GM18868 (cell line): ENCODE results near the gene SCART1.
"Not testable (repeated sequence)": the region's sequence is repeated elsewhere in the genome, so short reads cannot be mapped to it uniquely, and the experiment has no call there.

Experiments used
- ATAC-seq: cut with Tn5 transposase; IDR thresholded peaks from one replicate; pipeline ENCODE4 v1.9.1; 2021; ENCODE audit warnings: mild to moderate bottlenecking, moderate library complexity; ENCODE audit not compliant: unreplicated experiment

Gene SCART1

DNA sequence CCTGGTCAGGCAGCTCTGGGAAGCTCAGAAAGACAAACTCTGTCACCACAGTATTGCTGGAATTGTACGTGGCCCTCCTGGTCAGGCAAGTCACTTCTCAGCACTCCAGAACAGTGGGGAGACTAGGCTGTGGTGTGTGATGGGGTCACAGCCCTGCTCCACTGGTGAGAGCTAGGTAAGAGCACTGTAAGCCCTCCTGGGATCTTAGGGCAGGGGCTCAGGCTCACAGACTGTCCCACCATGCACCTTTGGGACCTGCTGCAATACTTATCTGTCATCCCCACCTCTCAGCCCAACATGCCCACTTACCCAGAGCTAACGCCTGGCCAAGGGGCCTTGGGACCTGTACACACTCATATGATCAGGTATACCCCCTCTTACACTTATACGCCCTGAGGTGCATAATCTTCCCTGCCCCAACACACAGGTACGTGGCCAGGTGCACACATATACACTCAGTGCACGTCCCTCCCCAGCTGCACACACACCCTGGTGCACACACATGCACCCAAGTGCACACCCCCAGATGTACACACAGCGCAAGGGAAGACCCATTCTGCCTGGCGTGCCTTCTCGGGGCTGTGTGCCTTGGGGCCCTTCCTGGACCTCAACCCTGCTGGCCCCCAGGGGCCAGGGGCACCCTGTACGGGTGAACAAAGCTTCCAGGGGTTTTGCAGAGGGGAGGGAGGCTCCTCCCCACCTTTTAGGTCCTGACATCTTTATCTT, 21.7 kb upstream of the SCART1 start:
- ATAC-seq = not testable (repeated sequence)

DNA sequence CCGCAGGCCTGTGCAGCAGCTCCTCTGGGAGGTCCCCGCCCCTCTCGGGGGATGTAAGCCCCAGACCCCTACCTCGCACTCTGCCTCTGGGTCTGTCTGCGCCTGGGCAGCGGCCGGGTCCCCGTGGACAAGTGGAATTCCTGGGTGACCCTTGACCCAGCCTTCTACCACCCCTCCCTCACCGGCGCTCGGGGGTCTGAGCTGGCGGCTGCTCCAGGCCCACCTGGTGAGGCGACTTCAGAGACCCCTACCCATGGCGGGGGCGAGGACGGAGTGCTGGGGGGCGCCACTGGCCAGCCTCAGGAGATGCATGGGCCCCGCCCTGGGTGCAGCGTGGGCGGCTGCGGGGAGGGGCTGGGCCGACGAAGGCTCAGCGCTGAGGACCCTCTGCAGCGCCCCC, 21.0 kb upstream of the SCART1 start:
- not testable (repeated sequence) for ATAC-seq

DNA sequence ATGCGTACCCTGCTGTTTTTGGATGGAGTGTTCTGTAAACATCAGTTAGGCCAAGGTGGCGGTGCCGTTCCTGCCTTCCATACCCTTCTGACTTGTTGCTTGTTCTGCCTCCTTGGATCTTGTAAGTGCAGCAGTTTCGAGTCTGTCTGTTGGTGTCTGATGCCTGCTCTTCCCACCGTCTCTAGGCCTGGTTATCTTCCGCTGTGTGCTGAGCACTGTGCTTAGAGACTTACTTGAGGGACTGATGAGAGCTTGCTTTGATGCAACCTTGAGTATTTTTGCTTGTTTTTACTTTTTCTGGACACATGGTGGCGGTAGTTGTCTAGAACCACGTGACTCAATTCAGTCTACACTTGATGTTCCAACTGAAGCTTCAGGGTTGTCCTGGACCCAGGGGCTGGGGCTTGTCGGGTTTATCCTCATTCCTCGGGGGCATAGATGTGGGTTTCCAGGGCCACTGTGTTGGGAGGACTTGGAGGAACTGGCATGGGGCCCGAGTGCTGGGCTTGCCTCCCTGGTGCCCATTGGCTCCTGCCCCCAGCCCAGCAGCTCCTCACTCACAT, 15.0 kb upstream of the SCART1 start:
- no peak for ATAC-seq

DNA sequence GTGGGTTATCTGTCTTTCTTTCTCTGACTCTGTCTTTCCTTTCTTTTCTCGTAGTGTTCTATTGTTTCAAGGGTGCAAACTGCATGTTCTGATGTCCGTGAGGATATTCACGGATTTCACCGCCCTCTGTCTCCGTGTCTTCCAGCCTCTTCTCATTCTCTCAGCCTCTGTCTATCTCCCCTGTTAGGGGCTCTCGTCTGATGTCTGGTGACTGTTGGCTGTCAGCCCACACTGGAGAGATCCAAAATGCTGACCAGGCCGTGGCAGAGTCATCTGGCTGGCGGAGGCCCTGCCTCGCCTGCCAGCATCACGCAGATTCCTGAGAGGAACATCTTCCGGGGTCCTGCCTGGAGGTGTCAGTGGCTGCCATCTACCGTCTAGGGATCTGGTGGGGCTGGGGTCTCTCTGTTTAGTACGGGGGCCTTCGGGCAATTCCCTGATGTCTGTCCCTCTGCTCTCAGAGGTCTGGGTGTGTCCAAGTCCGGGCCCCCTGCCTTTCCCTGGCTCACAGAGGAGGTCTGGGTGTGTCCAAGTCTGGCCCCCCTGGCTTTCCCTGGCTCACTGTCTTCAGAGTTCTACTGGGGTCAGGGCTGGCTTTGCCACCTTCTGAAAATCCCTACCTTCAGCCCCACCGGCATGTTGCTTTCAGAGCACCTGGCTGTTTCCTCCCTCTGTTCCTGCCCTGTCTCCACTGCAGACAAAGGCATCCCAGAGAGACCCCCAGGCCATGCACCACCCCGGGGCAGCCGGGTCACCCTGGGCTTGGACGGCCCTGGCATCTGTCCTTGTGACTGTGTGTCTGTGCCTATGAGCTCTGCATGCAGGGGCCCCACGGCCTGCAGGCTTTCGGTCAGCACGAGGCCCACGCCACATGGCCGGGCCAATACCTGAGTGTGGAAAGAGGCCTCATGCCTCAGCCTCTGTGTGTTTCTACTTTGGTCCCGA, 14.0 kb upstream of the SCART1 start:
- ATAC-seq = no peak

DNA sequence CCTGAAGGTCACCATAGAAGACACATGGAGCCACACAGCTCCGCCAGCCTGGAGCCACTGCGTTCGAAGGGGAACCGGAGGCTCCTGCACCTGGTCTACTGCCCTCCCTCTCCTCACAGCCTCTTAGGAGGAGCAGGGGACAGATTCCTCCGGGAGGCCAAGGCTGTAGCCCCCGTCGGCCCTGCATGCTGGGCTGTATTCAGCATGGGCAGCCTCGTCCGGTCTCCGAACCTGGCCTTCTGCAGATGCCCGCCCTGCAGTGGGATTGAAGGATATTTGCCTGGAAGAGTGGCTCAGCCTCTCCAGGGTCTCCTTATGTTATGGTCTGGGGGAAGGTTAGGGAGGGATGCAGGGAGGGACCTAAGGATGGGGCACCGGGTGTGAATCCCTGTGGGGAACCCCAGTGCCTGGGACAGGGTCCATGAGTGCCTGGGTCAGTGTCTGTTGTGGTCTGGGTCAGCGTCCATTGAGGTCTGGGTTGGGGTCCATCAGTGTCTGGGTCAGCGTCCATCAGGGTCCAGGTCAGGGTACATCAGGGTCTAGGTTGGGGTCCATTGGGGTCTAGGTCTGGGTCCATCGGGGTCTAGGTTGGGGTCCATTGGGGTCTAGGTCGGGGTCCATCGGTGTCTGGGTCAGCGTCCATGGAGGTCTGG, 13.0 kb upstream of the SCART1 start:
- no peak for ATAC-seq

DNA sequence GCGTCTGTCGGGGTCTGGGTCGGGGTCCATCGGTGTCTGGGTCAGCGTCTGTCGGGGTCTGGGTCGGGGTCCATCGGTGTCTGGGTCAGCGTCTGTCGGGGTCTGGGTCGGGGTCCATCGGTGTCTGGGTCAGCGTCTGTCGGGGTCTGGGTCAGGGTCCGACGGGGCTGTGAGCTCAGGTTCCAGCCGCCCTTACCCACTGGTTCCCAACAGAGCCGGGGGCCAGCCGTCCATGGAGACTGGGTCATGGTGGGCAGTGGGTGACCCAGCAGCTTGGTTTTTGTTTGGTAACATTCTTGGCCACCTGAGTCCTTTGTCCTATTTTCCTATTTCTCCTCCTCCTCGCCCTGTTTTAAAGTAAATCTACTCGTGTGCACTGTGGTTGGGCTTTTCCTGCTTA, 12.4 kb upstream of the SCART1 start:
- not testable (repeated sequence) for ATAC-seq

DNA sequence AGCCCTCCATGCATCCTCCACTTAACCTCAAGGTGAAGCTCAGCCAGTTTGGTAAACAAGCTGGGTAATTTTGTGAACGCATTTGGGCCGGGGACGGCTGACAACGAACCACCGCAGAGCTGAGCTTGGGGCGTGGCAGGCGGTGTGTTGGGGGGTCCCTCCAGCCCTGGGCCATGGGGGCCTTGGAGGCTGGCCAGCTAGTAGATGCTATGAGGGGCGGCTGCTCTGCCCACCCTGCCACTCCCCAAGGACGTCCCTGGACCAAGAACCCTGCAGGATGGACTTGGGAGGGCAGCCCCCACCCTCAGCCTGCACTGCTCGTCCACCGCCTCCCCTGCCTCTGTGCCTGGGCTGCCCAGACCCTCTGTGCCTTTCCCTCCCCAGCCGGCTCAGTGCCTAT, 12.0 kb upstream of the SCART1 start:
- ATAC-seq = no peak

DNA sequence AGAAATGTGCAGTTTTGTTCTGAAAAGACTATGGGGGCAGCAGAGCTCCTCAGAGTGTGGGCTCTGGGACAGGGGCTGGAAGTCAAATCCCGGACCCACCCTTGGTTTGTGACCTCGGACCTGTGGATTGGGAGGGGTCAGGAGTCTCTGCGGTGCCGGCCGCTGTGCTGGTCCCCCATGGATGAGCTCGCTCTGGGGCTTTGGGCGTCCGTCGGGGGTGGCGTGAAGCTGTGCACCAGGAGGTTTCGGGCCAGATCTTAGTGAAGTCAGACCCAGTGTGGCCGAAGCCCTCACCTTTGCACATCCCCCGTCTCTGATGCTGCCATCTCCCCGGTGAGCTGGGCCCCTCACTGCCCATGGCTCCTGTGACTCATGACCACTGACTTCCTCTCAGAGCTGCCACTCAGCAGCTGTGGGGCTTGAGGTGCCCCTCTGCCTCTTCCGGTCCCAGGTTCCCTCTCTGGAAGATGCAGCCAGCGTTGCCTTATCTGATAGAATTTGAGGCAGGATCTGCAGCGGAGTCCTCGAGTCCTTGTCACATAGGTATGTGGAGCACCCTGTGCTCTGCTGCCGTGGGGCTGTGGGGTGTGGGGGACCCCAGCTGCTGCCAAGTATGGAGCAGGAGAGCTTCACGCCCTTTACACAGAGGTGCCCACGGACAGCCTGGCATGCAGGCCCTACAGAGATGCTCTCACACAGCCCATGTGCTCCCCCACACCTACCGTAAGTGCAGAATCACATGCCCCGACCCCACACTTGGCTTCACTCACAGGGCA, 11.4 kb upstream of the SCART1 start:
- ATAC-seq = no peak

DNA sequence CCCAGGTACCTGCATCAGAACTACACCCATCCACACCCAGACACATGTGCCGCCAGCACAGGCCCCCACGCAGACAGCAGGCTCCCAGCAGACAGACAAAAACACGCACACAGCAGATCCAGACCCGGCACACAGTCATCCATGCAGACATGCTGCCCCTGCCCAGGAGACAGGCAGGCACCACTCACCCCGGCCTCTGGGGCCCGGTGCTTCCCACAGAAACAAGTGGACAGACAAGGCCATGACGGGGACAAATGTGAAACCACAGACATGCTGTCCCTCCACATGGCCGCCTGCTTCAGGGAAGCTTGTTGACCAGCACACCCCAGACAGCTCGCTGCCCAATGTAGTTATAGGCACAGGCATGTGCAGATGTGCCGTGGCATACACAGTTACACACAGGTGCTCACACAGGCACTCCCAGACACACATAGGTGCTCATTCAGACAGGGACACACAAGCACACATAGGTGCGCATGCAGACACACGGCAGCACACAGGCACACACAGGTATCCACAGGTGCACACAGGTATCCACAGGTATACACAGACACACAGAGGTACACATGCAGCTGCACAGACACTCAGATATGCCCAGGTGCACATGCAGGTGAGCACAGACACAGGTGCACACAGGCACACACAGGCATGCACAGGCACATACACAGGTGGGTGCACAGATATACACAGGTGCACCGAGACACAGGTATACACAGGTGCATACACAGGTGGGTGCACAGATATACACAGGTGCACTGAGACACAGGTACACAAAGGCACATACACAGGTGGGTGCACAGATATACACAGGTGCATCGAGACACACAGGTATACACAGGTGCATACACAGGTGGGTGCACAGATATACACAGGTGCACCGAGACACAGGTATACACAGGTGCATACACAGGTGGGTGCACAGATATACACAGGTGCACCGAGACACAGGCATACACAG, 10.5 kb upstream of the SCART1 start:
- no peak for ATAC-seq

DNA sequence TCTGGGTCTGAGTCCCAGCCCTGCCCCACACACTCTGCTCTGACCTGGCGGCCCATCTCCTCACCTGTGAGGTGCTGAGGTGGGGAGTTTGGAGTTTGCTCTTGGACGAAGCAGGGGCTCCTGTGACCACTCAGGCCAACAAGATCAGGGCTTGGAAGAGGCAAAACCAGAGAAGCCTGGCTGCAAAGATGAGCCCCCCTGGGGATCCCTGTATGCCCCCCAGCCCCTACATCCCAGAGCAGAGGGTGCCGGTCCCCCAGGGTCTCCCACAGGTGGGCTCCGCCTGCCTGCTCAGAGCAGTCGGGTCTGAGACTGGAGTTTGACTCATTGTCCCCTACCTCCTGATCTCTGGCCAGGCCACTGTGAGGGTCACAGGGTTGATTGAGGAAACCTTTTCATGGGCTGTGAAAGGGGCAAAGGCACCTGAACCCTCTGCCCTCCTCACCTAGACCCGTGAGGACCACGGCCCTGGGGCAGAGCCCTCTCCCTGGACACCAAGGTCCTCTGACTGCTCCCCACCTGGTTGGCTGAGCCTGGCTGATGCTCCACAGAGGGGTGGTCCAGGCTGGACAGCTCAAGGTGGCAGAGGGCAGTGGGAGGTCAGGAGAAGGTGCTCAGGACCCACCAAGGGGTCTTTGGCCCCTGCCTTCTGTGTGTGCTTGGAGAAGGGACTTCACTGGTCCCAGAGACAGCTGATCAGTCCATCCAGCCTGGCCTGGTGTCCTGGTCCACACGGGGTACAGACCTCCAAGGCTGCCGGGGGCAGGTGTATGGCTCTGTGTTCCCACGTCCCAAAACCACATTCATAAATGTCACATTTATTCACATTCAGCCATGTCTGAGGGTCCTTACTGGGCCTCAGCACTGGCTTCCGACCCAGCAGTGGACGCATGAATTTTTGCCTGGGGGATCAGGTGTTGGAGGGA, 9.1 kb upstream of the SCART1 start:
- no peak for ATAC-seq

DNA sequence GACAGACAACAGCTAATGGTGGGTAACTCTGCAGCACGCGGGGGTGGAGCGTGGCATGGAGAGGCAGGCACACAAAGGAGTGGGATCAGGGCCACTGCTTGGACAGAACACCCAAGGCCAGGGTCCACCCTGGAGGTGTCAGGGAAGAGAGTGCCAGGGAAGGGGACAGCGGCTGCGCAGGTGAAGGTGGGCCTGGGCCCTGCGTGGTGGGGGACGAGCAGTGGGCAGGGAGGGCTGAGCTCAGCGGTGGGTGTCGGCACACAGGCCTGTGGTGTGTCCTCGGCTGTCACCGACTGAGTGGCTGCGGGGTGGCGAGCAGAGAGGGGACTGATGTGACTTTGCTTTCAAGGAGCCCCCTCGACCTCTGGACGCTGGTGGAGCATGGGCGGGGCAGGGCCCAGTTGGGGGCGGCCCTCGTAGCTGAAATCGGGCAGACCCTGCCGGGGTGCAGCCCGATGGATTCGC, 8.4 kb upstream of the SCART1 start:
- no peak for ATAC-seq

DNA sequence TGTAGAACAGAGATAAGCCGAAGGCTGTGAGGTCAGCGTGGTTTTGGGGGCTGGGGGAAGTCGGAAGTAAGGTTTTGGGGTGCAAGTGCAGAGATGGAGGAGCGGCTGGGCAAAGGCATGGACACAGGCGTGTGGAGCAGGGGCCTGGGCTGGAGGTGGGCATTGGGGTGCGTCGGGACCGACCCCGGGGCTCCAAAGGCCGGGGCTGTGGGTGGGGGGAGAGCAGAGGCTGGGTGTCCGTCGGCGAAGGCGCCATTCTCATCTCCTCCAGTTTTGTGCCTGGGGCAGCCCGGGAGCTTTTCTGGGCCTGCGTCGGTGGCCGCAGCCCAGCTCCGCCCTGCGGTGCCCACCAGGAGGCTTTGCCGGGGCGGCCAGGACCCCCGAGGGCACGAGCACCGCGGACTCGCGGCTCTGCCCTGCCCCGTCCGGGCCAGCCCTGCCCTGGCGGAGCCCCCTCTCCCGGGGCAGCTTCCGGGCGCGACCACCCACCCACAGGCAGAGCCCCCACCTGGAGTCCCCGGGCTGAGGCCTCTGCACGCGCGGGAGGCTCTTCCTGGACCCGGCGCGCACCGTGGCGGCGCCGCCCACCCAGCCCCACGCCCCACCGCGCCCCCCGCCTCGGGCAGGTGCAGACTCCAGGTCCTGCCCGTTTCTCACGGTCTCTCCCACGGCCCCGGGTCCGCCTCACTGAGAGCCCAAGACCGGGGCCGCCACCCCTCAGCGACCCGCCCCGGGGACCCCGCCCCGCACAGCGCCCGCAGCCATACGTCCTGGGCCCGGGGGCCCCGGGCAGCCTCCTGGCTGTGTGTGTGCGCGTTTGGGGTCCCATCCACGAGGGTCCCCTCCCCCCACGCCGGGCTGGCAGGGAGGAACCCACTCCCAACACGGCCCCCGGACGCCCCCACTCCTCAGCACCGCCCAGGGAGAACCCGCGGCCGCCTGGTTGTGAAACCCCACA, 7.7 kb upstream of the SCART1 start:
- ATAC-seq = no peak

DNA sequence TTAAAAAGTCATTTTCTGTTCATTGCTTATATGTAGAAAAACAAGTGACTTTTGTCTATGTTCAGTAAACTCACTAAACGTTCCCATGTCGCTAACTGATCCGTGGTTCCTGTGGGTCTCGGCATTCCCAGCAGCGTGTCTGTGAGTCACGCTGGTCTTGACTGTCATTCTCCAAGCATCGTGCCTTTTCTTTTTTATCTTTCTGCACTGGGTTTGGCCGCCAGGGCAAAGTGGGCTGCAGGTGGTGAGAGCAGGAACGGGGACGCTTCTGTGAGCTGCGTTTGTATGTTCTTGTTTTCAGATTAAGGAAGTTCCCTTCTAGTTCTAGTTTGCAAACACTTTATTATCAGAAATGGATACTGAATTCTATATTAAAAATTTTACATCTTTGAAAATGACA, 6.8 kb upstream of the SCART1 start:
- no peak for ATAC-seq

DNA sequence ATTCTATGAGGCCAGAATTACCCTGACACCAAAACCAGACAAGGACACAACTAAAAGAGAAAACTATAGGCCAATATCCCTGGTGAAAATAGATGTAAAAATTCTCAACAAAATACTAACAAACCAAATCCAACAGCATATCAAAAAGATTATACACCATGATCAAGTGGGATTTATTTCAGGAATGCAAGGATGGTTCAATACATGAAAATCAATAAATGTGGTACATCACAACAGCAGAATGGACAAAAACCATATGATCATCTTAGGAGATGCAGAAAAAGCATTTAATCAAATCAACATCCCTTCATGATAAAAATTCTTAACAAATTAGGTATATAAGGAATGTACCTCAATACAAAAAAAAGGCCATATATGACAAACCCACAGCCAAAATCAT, 5.6 kb upstream of the SCART1 start:
- no peak for ATAC-seq

DNA sequence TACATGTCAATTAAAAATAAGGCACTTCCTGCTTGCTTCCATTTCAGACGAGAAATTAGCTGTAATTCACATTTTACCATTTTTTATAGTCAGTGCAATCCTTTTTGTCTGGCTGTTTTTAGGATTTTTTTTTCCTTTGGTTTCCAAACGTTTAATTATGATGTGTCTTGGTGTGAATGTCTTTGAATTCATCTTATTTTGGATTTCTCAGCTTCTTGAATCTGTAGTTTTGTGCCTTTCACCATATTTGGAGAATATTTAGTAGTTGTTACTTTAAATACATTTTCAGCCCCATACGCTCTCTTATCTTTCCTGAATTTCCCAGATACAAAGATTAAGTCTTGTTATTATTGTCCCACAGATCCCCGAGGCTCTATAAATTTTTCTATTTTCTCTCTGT, 2.4 kb upstream of the SCART1 start:
- no peak for ATAC-seq

DNA sequence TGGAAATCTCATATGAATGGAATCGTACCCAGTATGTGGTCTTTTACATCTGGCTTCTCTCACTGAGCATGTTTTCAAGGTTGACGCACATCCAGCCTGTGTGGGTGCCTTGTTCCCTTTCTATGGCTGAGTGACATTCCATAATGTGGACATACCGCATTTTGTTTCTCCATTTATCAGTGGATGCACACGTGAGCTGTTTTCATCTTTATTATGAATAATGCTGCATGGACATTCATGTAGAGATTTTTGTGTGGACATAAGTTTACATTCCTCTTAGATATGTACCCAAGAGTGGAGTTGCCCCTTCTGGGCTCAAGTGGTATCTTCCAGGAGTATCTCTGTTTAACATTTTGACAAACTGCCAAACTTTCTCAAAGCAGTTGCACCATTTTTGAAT, 1.3 kb upstream of the SCART1 start:
- no peak for ATAC-seq

DNA sequence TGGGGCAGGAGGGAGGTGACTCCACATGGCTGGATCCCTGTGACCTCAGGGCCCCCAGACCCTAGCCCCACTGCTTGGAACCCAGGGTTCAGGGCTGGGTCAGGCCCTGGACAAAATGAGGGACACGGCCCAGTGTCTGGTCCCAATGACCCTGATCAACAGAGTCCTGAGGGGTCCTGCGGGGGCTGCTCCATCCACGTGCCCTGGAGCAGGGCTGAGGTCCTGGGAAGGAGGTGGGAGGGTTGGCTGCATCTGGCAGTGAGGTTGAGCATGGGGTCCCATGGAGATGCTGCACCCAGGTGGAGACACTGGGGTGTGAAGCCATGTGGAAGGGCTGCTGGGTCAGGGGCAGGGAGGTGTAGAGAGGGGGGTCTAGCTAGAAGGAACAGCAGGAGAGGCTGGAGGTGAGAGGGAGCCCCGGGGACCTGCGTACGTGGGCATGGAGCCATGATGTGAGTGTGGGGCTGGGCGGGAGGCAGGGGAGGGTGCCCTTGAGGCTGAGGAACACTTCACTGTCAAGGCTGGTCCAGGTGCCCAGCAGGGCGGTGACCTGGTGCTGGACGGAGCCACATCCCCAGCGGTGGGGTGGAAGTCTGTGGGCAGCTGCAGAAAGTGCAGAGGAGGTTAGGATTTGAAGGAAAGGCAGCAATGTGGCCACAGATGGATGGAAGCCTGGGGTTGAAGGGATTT, 604 bp downstream of the SCART1 start:
- ATAC-seq = no peak
